MCF 10A (cell line): Measurements from ENCODE around the gene PIAS3. TPM values are rescaled to one million over a fixed set of nuclear protein-coding genes. Genes with fewer than 3 reads are reported as not detected.

Experiments used
- BruUV-seq: library from RNA; stranded (reverse); fragments of 400-500 nt; replicated peaks from 2 replicates; lab custom pipeline; 2021; lab: Mats Ljungman, UMichigan
- CTCF ChIA-PET: fragments of 300-600 bp; sonication (Branson Sonifier 250); formaldehyde crosslinking; extraction: SDS; loops from one replicate; lab custom pipeline; 2021; ENCODE audit warnings: antibody characterized with exemption, inconsistent platforms; lab: Yijun Ruan, JAX
- POLR2A ChIA-PET: fragments of 300-600, 350-650 bp; sonication (Branson Sonifier 250); formaldehyde crosslinking; extraction: SDS; loops from one replicate; lab custom pipeline; 2020; ENCODE audit warnings: antibody characterized with exemption, inconsistent platforms; lab: Yijun Ruan, JAX
- DNase-seq: peaks from one replicate; pipeline ENCODE4 v3.0.0-alpha.2; 2018; ENCODE audit not compliant: unreplicated experiment
- H3K27ac Mint-ChIP-seq: one replicate; pipeline ENCODE4 v1.8.0; 2022; ENCODE audit warnings: mild to moderate bottlenecking, low read depth, mixed read lengths; ENCODE audit not compliant: unreplicated experiment
- H3K27me3 Mint-ChIP-seq: one replicate; pipeline ENCODE4 v1.8.0; 2022; ENCODE audit warnings: mixed read lengths; ENCODE audit not compliant: insufficient read depth, unreplicated experiment
- H3K36me3 Mint-ChIP-seq: one replicate; pipeline ENCODE4 v1.8.0; 2022; ENCODE audit warnings: mild to moderate bottlenecking, moderate library complexity, mixed read lengths; ENCODE audit not compliant: insufficient read depth, unreplicated experiment
- H3K4me1 Mint-ChIP-seq: one replicate; pipeline ENCODE4 v1.8.0; 2022; ENCODE audit warnings: mixed read lengths; ENCODE audit not compliant: insufficient read depth, unreplicated experiment
- H3K4me3 Mint-ChIP-seq: one replicate; pipeline ENCODE4 v1.8.0; 2022; ENCODE audit warnings: mild to moderate bottlenecking, moderate library complexity, mixed read lengths; ENCODE audit not compliant: unreplicated experiment
- H3K9me3 Mint-ChIP-seq: one replicate; pipeline ENCODE4 v1.8.0; 2022; ENCODE audit warnings: mixed read lengths; ENCODE audit not compliant: unreplicated experiment
- intact Hi-C: fragments of 100-400 bp; cut with micrococcal nuclease; formaldehyde crosslinking; loops from 2 replicates; pipeline ENCODE4 v1.14.1; 2022
- total RNA-seq: library from RNA; stranded (reverse); gene quantifications from 2 replicates; pipeline ENCODE4 v1.2.3, GENCODE V29; 2022
- TF ChIP-seq, protein P1 (sequence below): fragments of 200-600 bp; IDR thresholded peaks from one replicate; pipeline ENCODE4 v1.8.0; 2022; ENCODE audit warnings: antibody characterized with exemption, mild to moderate bottlenecking; ENCODE audit not compliant: unreplicated experiment

PIAS3 gene
- total RNA-seq, 1 experiment from 2014 or later: 34.3 TPM

DNA sequence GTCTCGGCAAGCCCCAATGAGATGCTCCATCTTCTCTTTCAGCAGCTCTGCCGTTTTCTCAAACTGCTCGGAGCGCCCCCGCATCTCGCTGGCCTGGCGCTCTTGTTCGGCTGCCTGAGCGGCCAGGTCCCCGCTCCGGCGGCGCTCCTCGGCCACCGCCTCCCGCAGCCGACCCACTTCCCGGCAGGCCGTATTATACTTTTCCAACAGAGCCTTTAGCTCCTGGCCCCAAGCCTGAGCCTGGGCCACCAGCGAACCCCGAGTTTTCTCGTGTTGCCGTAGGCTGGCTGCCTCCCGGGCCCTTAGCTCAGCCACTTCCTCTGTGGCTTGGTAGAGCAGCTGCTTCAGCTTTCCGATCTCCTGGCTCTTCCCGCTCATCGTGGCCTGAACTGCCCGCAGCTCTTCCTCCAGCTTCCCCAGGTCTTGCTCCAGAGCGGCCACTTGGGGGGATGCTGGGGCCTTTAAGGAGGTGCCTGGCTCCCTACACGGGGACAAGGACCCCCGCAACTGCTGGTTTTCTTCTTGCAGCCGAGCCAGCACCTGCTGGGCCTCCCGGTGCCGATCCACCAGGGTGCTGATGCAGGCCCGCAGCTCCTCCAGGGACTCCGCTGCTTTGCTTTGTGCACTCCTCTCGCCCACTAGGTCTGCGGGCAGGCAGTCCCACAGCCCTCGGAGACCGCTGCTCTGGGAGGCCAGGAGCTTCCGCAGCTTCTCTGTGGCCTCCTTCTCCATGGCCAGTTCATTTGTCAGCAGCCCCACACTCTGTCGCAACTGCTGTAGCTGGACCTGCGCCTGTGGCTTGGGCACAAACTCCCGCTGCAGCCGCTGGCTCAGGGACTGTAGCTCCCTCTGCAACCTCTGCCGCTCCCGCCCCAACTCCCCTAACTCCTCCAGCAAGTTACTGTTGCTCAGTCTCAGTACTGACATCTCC is 13.4 kb upstream of the PIAS3 start:
- ChIA-PET CTCF (interaction anchor here (0.6 to 4.5 kb wide), 10 partner anchors 10 to 160 kb away, joined by 3 to 19 read pairs (median 4); partner anchors contain the start of gene NUDT17), POLR2A (interaction anchor here (0.5 to 1.8 kb wide), 8 partner anchors 11 to 68 kb away, joined by 3 to 17 read pairs (median 3); partner anchors contain the start of genes PIAS3 and RBM8A)
- BruUV-seq: no TSS peak
- no peak overlapping the region for H3K27ac Mint-ChIP-seq
- no peak overlapping the region for H3K4me3 Mint-ChIP-seq
- intact Hi-C loops: no loop called here
- TF ChIP-seq, protein P1, sequence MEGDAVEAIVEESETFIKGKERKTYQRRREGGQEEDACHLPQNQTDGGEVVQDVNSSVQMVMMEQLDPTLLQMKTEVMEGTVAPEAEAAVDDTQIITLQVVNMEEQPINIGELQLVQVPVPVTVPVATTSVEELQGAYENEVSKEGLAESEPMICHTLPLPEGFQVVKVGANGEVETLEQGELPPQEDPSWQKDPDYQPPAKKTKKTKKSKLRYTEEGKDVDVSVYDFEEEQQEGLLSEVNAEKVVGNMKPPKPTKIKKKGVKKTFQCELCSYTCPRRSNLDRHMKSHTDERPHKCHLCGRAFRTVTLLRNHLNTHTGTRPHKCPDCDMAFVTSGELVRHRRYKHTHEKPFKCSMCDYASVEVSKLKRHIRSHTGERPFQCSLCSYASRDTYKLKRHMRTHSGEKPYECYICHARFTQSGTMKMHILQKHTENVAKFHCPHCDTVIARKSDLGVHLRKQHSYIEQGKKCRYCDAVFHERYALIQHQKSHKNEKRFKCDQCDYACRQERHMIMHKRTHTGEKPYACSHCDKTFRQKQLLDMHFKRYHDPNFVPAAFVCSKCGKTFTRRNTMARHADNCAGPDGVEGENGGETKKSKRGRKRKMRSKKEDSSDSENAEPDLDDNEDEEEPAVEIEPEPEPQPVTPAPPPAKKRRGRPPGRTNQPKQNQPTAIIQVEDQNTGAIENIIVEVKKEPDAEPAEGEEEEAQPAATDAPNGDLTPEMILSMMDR: no peak
- H3K4me1 Mint-ChIP-seq: no peaks in the 10 kb centered on the region
- no peaks in the 10 kb centered on the region for H3K9me3 Mint-ChIP-seq
- peaks cover 11% of the 10 kb centered on the region for H3K27me3 Mint-ChIP-seq
- no peaks in the 10 kb centered on the region for H3K36me3 Mint-ChIP-seq
- DNase-seq: no peak

DNA sequence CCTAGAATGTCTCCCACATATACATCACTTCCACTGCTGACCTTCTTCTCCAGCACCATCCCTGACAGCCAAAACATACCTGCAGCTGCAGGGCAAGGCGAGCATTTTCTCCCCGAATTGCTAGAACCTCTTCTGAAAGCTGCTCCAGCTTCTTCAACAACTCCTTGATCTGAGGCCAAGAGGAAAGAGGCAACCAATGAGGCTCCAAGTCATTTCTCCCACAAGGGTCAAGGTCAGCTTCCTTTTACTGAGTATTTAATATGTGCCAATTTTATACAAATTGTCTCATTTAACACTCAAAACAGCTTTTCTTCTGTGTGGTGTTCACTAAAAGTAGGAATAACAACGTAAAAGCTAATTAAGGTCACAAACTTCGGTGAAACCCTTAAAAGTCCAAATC is 9.4 kb upstream of the PIAS3 start:
- no peaks in the 10 kb centered on the region for H3K9me3 Mint-ChIP-seq
- TF ChIP-seq, protein P1: no peak
- no peak overlapping the region for H3K27ac Mint-ChIP-seq
- H3K27me3 Mint-ChIP-seq: peaks cover 23% of the 10 kb centered on the region
- H3K36me3 Mint-ChIP-seq: no peaks in the 10 kb centered on the region
- ChIA-PET POLR2A (interaction anchor here (0.6 to 2.6 kb wide), 3 partner anchors 9 to 24 kb away, joined by 3 to 20 read pairs (median 4); partner anchors contain the start of genes NUDT17 and PIAS3), CTCF (interaction anchor here (0.6 to 2.5 kb wide), 4 partner anchors 13 to 116 kb away, joined by 3 to 14 read pairs (median 6); partner anchors contain the start of gene NUDT17)
- intact Hi-C loops: no loop called here
- no peaks in the 10 kb centered on the region for H3K4me1 Mint-ChIP-seq
- no peak for DNase-seq
- no peak overlapping the region for H3K4me3 Mint-ChIP-seq
- BruUV-seq: no TSS peak

DNA sequence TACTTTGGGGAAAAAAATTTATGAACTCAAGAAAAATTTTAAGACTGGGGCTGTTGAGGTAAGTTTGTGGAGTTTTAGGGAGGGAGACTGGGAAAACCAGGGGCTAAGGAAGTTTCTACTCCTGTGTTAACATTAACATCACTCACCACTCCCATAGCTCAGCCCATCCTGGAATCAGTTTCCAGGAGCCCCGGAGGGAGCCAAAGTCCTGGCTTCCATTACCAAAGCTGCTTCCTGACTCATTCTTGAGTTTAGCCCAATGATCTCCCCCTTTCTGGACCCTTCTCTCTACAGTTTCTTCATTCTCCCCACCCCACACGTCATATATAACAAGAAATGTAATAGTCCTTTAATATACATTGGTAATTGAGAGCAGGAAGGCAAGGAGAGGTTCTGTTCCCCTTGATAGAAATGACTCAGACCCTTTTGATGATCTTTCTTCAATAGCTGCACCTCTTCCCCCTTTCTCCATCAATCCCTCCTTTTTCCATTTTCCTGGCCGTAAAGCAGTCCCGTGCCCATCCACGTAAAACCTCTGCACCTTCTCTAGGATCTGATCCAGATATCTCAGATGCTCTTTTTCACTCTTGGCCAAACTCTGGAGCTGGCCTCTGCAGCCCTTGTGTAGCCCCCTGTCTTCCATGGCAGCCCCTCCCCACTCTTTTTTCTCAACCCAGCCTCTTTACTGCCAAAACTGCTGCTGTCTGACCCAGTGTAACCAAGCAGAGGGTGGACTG is 4.6 kb upstream of the PIAS3 start:
- Mint-ChIP-seq H3K9me3 (no peaks in the 10 kb centered on the region), H3K36me3 (no peaks in the 10 kb centered on the region), H3K4me1 (peaks cover under 1% of the 10 kb centered on the region), H3K27me3 (peaks cover 16% of the 10 kb centered on the region), H3K4me3 (no peak overlapping the region), H3K27ac (no peak overlapping the region)
- no peak for DNase-seq
- TF ChIP-seq, protein P1: no peak
- ChIA-PET POLR2A (interaction anchor here (0.6 to 1.8 kb wide), 8 partner anchors 10 to 175 kb away, joined by 3 to 9 read pairs (median 4); partner anchors contain the start of genes ANKRD34A and POLR3GL), CTCF (interaction anchor here (1.1 to 8.0 kb wide), 2 partner anchors 16 to 28 kb away, joined by 4 to 184 read pairs; partner anchors contain the start of gene NUDT17)
- no TSS peak for BruUV-seq
- intact Hi-C loops: no loop called here
